Subcutaneous adipose tissue (tissue), 4 donors: ENCODE data around the gene GDF2. TPM values are rescaled to one million over a fixed set of nuclear protein-coding genes. Genes with fewer than 3 reads are reported as not detected.

Experiments
- total RNA-seq, 4 donors: library from RNA; depleted of rRNA; stranded (reverse); fragments of >200 nt; gene quantifications; one replicate each; pipeline ENCODE4 v1.1.0, GENCODE V29; 2016
- TF ChIP-seq, protein P1 (sequence below): fragments of 450-650 bp; IDR thresholded peaks from one replicate; pipeline ENCODE4 v1.5.1; 2016; ENCODE audit warnings: low read depth, mild to moderate bottlenecking, control low read depth, antibody characterized with exemption, moderate library complexity

The GDF2 gene
- total RNA-seq, 4 donors from 2014 or later = not detected

DNA sequence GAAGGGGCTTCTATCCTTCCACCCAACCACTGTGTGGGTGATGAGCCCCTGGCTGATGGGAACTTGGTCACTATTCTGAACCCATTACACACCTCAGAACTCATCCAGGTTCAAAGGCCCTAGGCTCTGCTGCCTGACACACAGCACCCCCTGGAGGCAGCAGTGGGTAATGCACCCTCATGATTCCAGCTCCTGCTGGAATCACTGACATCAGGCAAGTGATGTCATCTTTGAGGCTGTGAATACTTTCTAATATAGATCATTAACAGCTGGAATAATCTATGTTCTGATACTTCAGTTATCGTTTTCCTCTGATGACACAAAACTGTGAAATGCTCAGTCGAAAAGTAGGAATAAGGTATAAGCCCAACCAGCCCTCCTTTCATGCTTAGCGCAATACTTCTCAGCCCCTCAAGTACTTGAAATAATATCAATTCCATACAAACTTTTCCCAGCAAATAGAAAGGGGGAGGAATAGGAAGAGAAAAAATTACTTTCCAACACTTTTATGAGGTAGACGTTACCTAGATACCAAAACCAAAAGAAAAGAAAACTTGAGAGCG, 18.4 kb downstream of the GDF2 start:
- TF ChIP-seq, protein P1, sequence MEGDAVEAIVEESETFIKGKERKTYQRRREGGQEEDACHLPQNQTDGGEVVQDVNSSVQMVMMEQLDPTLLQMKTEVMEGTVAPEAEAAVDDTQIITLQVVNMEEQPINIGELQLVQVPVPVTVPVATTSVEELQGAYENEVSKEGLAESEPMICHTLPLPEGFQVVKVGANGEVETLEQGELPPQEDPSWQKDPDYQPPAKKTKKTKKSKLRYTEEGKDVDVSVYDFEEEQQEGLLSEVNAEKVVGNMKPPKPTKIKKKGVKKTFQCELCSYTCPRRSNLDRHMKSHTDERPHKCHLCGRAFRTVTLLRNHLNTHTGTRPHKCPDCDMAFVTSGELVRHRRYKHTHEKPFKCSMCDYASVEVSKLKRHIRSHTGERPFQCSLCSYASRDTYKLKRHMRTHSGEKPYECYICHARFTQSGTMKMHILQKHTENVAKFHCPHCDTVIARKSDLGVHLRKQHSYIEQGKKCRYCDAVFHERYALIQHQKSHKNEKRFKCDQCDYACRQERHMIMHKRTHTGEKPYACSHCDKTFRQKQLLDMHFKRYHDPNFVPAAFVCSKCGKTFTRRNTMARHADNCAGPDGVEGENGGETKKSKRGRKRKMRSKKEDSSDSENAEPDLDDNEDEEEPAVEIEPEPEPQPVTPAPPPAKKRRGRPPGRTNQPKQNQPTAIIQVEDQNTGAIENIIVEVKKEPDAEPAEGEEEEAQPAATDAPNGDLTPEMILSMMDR = no peak

DNA sequence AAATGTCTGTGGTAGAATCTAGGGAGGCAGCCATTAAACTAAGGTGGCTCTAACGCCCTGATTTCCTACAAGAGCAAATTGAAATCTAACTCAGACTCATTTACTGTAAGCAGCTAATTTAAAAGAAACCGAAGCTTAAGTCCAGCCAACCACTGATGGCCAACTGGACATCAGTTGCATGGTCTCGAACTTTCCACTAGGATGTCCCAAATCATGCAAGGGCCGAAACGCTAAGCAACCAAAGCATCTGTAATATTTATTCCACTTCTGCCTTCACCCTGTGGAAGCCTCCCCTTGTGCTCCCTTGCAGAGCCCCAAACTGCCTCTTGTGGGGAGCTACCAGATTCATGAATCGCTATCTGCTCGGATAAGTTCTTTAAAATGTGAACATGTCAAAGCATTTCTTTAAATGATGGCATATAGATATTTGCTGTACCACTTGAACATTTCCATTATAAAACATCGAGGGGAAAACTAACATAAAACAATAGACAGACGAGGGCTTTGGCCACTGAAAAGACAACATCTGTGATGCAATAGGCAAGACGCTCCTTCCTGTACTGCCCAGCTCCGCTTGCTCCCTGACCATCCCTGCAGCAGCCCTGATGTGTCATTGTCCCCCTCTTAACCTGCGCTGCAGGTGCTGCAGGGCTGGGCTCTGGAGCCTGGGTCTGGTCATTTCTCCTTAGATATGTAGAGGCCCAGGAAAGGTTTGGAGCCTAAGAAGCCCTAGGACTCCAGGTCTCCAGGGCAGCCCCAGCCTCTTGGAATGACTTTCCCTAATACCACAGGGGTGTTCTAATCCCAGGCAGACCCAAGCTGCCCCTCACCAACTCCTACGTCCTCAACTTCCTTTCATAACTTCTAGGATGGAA, 23.0 kb downstream of the GDF2 start:
- TF ChIP-seq, protein P1 = no peak

DNA sequence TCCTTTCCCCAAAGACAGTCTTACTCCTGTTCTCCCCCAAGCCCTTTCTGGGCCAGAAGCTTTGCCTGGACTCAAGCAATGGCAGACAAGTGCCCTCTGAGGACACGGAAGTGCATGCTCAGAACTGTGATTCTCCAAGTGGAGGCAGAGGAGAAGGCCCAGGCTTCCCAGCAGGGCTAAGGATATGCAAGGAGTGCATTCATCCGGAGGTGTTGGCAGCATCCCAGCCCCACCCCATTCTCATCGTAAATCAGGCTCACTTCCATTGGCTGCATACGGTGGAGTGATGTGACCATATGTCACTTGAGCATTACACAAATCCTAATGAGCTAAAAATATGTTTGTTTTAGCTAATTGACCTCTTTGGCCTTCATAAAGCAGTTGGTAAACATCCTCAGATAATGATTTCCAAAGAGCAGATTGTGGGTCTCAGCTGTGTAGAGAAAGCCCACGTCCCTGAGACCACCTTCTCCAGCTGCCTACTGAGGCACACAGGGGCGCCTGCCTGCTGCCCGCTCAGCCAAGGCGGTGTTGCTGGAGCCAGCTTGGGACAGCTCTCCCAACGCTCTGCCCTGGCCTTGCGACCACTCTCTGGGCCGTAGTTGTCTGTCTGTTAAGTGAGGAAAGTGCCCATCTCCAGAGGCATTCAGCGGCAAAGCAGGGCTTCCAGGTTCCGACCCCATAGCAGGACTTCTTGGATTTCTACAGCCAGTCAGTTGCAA, 24.5 kb downstream of the GDF2 start:
- TF ChIP-seq, protein P1 = no peak

DNA sequence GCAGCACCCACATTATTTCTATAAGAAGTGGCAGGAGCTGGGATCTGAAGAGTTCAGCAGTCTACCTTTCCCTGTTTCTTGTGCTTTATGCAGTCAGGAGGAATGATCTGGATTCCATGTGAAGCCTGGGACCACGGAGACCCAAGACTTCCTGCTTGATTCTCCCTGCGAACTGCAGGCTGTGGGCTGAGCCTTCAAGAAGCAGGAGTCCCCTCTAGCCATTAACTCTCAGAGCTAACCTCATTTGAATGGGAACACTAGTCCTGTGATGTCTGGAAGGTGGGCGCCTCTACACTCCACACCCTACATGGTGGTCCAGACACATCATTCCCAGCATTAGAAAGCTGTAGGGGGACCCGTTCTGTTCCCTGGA, 25.0 kb downstream of the GDF2 start:
- TF ChIP-seq, protein P1 = no peak

DNA sequence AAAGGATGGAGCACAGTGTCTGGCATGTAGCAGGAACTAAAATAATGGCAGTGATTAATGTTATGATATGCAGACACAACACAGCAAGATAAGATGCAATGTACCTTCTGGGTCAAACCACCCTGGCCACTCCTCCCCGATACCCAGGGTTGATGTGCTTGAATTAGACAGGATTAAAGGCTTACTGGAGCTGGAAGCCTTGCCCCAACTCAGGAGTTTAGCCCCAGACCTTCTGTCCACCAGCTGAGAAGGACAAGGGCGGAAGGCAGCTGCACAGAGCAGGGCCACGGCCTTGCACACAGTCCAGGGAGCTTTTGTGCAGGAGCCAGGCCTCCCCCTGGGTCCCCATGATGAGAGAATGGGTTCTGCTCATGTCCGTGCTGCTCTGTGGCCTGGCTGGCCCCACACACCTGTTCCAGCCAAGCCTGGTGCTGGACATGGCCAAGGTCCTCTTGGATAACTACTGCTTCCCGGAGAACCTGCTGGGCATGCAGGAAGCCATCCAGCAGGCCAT, 25.9 kb downstream of the GDF2 start, which contains the start of gene RBP3:
Gene RBP3 (plus strand): TSS at position 226 of the 514 bp plus-strand sequence. CDS start 122 bp downstream, at position 348.
- TF ChIP-seq, protein P1 = no peak

DNA sequence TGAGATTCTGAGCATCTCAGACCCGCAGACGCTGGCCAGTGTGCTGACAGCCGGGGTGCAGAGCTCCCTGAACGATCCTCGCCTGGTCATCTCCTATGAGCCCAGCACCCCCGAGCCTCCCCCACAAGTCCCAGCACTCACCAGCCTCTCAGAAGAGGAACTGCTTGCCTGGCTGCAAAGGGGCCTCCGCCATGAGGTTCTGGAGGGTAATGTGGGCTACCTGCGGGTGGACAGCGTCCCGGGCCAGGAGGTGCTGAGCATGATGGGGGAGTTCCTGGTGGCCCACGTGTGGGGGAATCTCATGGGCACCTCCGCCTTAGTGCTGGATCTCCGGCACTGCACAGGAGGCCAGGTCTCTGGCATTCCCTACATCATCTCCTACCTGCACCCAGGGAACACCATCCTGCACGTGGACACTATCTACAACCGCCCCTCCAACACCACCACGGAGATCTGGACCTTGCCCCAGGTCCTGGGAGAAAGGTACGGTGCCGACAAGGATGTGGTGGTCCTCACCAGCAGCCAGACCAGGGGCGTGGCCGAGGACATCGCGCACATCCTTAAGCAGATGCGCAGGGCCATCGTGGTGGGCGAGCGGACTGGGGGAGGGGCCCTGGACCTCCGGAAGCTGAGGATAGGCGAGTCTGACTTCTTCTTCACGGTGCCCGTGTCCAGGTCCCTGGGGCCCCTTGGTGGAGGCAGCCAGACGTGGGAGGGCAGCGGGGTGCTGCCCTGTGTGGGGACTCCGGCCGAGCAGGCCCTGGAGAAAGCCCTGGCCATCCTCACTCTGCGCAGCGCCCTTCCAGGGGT, 26.6 kb downstream of the GDF2 start:
- TF ChIP-seq, protein P1 = no peak
